Measurements from ENCODE around the gene PDE8B. TPM values are rescaled to one million over a fixed set of nuclear protein-coding genes. Genes with fewer than 3 reads are reported as not detected.

The PDE8B gene, protein sequence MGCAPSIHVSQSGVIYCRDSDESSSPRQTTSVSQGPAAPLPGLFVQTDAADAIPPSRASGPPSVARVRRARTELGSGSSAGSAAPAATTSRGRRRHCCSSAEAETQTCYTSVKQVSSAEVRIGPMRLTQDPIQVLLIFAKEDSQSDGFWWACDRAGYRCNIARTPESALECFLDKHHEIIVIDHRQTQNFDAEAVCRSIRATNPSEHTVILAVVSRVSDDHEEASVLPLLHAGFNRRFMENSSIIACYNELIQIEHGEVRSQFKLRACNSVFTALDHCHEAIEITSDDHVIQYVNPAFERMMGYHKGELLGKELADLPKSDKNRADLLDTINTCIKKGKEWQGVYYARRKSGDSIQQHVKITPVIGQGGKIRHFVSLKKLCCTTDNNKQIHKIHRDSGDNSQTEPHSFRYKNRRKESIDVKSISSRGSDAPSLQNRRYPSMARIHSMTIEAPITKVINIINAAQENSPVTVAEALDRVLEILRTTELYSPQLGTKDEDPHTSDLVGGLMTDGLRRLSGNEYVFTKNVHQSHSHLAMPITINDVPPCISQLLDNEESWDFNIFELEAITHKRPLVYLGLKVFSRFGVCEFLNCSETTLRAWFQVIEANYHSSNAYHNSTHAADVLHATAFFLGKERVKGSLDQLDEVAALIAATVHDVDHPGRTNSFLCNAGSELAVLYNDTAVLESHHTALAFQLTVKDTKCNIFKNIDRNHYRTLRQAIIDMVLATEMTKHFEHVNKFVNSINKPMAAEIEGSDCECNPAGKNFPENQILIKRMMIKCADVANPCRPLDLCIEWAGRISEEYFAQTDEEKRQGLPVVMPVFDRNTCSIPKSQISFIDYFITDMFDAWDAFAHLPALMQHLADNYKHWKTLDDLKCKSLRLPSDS
- 1.4 to 1.7 TPM (median 1.7 TPM) in 5 replicates for total RNA-seq (2022; extraction: Qiagen RNA extraction)

GRCh38 chr5:77210091-77210963 lies at the start of gene PDE8B:
Gene PDE8B, plus strand, starts transcription at chr5:77210680. Its CDS starts 246 bp downstream, at chr5:77210926.

Other genes starting within 250 kb of the PDE8B start
- gene AGGF1, start 180.3 kb upstream of the PDE8B start, total RNA-seq (2022; extraction: Qiagen RNA extraction), result 11.7 to 15.0 TPM (median 12.5 TPM) in 5 replicates
- 3.4 to 4.8 TPM (median 3.9 TPM) in 5 replicates for gene ZBED3, start 123.4 kb upstream of the PDE8B start, total RNA-seq (2022; extraction: Qiagen RNA extraction)

Data from A549 treated with Mapracorat at 1 μM for 4 hours (cell line).